ENCODE measurements around the gene KCTD19. TPM values are rescaled to one million over a fixed set of nuclear protein-coding genes. Genes with fewer than 3 reads are reported as not detected.

KCTD19 gene
- polyA plus RNA-seq, 4 donors, result 0.84 to 1.7 (median 0.88) TPM

GRCh38 chr16:67246081-67246755 is 80.3 kb downstream of the KCTD19 start:
- peak in 3 of 4 donors; percentile 66 to 74 (median 68) for DNase-seq (ENCODE audit: low read depth in 4 of 4, low spot score in 3 of 4)

DNA sequence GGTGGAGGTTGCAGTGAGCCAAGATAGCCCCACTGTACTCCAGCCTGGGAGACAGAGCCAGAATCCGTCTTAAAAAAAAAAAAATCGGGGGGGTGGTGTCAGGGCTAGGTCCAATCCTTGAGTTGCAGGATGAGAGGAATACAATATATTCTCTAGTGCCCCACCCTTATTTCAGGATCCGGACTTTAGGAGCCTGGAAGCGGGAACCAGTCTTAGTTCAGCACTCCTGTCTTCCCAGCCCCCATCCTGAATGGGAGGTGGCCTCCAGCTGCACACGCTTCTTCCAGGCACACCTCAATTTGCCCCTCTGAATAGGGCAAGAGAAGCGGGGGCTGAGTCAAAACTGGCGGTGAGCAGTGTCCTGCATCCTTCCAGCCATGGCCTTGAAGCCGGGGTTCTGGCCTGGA is 80.9 kb downstream of the KCTD19 start:
- DNase-seq (ENCODE audit: low read depth in 4 of 4, low spot score in 3 of 4), result no peak

DNA sequence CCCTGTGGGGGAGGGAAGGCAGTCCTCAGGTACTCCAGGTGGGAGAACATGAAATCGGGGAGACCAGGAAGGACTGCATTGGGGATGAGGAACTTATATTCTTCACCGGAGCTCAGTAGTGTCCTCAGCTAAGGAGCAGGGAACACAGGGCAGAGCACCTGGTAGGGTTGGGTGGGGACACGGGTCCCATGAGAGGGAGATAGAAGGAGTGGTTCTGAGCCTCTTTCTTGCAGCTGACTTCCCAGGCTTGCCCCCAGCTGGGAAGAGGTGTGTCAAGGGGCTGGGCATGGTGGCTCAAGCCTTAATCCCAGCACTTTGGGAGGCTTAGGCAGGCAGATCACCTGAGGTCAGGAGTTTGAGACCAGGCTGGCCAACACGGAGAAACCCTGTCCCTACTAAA is 81.4 kb downstream of the KCTD19 start:
- no peak for DNase-seq (ENCODE audit: low read depth in 4 of 4, low spot score in 3 of 4)

DNA sequence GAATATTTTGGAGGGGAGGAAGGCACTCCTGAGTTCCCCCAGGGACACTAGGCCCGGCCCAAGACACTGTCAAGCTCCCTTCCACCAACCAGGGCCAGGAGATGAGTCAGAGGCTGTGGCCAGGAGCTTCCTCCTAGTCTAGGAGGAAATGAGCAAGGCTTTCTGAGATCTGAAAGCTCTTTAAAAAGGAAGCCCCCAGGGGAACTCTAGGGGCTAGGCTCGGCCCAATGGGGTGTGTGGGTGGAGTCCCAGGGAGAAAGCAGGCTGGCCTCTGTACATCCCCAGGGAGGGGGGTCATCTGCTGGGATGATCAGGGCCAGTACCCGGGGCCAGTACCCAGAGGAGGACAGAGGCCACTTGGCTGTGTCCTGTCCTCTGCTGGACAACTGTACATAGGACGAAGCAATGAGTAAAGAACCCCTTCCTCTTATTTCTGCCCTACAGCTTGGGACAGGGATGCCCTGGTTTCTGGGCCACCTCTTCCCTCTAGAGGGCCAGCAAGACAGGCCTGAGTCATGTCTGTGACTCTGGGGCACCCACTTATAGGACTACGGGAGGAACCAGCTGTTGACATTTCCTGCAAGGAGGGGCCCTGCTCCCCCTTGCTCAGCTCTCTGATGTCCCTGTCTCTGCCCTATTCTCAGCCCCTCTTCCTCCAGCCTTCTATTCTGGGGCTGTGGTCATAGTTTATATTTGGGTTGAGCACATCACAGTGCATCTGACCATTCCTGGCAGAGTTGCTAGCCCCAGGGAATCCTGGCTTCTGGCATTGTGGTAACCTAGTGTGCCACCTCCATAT is 82.0 kb downstream of the KCTD19 start:
- no peak for DNase-seq (ENCODE audit: low read depth in 4 of 4, low spot score in 3 of 4)

DNA sequence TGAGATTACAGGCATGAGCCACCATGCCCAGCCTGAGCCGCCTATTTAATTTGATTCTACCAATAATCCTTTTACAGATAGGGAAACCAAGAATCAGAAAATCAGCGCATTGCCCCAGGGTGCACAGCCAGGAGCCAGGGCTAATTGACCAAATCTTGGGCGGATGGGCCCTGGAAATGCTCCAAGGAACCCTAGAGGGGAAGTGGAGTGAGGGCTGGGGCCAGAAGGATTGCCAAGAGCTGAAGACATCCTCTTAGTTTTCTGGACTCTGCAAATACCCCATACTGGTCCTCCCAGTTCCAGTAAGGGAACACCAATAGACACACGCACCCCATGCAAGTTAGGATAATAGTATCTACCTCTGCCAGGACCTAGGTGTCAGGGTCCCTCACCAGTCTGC is 83.1 kb downstream of the KCTD19 start:
- no peak for DNase-seq (ENCODE audit: low read depth in 4 of 4, low spot score in 3 of 4)

DNA sequence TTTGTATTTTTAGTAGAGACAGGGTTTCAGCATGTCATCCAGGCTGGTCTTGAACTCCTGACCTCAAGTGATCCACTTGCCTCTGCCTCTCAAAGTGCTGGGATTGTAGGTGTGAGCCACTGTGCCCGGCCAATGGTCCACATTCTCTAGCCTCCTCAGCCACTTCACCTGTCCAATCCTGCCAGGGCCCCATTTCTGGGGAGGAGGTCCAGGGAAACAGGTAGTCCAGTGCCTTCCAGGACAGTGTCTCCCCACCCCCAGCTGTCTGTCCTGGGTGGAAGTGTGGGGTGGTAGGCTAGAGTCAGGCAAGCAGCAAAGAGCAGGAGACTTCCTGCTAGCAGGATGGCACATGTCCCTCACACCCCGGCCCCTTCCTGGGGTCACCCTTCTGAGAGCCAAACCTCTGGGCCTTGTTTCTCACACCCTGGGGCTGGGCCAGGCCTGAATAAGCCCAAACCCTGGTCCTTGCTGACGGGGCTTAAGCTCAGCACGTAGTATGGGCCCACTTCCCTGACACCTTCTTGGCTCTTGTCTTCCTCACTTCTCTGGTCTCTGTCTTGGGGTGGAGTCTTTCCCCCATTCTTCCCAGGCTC is 84.3 kb downstream of the KCTD19 start:
- no peak for DNase-seq (ENCODE audit: low read depth in 4 of 4, low spot score in 3 of 4)

DNA sequence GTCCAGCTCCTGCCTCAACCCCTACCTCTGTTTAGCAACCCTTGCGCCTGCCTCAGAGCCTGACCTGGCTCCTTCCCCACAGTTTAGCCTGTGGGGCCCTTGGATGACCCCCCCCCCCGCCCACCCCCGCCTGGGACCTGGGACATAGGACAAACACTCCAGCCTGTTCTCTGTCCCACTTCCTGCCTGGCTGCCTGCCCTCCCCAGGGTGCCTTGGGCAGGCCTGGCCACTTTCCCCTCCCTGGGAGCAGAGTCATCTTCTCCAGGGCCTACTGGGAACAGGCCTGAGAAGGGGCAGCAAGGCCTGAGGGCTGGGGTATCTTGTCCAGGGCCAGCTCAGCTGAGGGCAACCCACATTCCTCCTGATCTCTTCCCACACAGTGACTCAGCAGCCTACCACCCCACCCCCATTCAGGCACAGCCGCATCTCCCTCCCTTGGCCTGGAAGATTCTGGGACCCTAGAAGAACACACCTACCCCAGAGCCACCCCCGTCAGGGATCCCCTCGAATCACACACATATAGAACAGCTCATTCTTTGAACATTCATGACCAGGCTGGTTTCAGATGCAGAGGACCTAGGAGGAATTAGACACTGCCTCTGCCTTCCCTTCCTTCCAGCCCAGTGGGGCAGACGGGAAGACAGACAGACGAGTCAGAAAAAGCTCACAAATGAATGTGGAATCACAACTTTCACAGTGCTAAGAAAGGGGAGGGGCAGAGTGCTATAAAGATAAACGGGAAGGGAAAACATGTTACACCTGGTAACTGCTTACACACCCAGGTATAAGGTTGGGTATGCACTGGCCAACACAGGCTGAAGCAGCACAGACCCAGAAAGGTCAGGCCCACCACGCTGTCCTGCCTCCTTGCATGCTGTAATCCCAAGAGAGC is 85.3 kb downstream of the KCTD19 start:
- DNase-seq (ENCODE audit: low read depth in 4 of 4, low spot score in 3 of 4), result no peak

- DNase-seq (ENCODE audit: low read depth in 4 of 4, low spot score in 3 of 4), result no peak
These were observed 86.0 kb downstream of the KCTD19 start for GRCh38 chr16:67240506-67240905.

Other genes starting within 250 kb of the KCTD19 start
- gene PHAF1, start 216.8 kb downstream of the KCTD19 start, polyA plus RNA-seq (ENCODE audit: insufficient read length in 4 of 4), result 10 to 100 TPM; 21.1 to 24.2 (median 22.5) TPM
- gene B3GNT9, start 175.7 kb downstream of the KCTD19 start, polyA plus RNA-seq (ENCODE audit: insufficient read length in 4 of 4), result 10 to 100 TPM in 3 of 4 donors, 1 to 10 TPM in 1; 8.4 to 11.9 (median 10.9) TPM
- 1 to 10 TPM; 3.9 to 7.2 (median 4.5) TPM for gene TRADD, start 166.8 kb downstream of the KCTD19 start, polyA plus RNA-seq (ENCODE audit: insufficient read length in 4 of 4)
- gene FBXL8, start 166.8 kb downstream of the KCTD19 start, polyA plus RNA-seq (ENCODE audit: insufficient read length in 4 of 4), result 1 to 10 TPM; 1.0 to 1.8 (median 1.4) TPM
- gene HSF4, start 162.0 kb downstream of the KCTD19 start, polyA plus RNA-seq (ENCODE audit: insufficient read length in 4 of 4), result 1 to 10 TPM; 1.4 to 3.5 (median 2.7) TPM
- gene NOL3, start 156.2 kb downstream of the KCTD19 start, polyA plus RNA-seq (ENCODE audit: insufficient read length in 4 of 4), result 1 to 10 TPM; 2.2 to 6.2 (median 4.8) TPM
- gene MATCAP1, start 142.8 kb downstream of the KCTD19 start, polyA plus RNA-seq (ENCODE audit: insufficient read length in 4 of 4), result 10 to 100 TPM; 32.5 to 42.1 (median 36.5) TPM
- gene EXOC3L1, start 136.6 kb downstream of the KCTD19 start, polyA plus RNA-seq (ENCODE audit: insufficient read length in 4 of 4), result 1 to 10 TPM; 4.6 to 7.8 (median 5.3) TPM
- gene E2F4, start 134.6 kb downstream of the KCTD19 start, polyA plus RNA-seq (ENCODE audit: insufficient read length in 4 of 4), result 10 to 100 TPM; 58.6 to 64.1 (median 60.1) TPM
- gene ELMO3, start 127.6 kb downstream of the KCTD19 start, polyA plus RNA-seq (ENCODE audit: insufficient read length in 4 of 4), result 1 to 10 TPM; 4.1 to 7.5 (median 5.8) TPM
- gene TMEM208, start 99.6 kb downstream of the KCTD19 start, polyA plus RNA-seq (ENCODE audit: insufficient read length in 4 of 4), result 10 to 100 TPM; 40.3 to 50.6 (median 41.4) TPM
- gene FHOD1, start 79.3 kb downstream of the KCTD19 start, polyA plus RNA-seq (ENCODE audit: insufficient read length in 4 of 4), result 10 to 100 TPM; 33.4 to 49.1 (median 38.7) TPM
- 1 to 10 TPM; 2.9 to 3.9 (median 3.4) TPM for gene SLC9A5, start 77.8 kb downstream of the KCTD19 start, polyA plus RNA-seq (ENCODE audit: insufficient read length in 4 of 4)
- 10 to 100 TPM; 11.5 to 16.4 (median 13.8) TPM for gene PLEKHG4, start 47.2 kb downstream of the KCTD19 start, polyA plus RNA-seq (ENCODE audit: insufficient read length in 4 of 4)
- 1 to 10 TPM; 3.5 to 4.6 (median 3.9) TPM for gene LRRC36, start 74 bp upstream of the KCTD19 start, polyA plus RNA-seq (ENCODE audit: insufficient read length in 4 of 4)
- 10 to 100 TPM; 51.7 to 75.7 (median 60.2) TPM for gene TPPP3, start 66.8 kb upstream of the KCTD19 start, polyA plus RNA-seq (ENCODE audit: insufficient read length in 4 of 4)
- gene ZDHHC1, start 89.7 kb upstream of the KCTD19 start, polyA plus RNA-seq (ENCODE audit: insufficient read length in 4 of 4), result 10 to 100 TPM; 13.2 to 16.8 (median 14.4) TPM
- 10 to 100 TPM; 49.6 to 57.9 (median 52.0) TPM for gene HSD11B2, start 104.4 kb upstream of the KCTD19 start, polyA plus RNA-seq (ENCODE audit: insufficient read length in 4 of 4)
- 100 to 1,000 TPM in 1 of 4 donors, 10 to 100 TPM in 3; 82.6 to 104 (median 91.2) TPM for gene ATP6V0D1, start 154.4 kb upstream of the KCTD19 start, polyA plus RNA-seq (ENCODE audit: insufficient read length in 4 of 4)
- under 1 TPM in 2 of 4 donors, not detected in 2; 0.25 to 0.31 TPM for gene AGRP, start 156.8 kb upstream of the KCTD19 start, polyA plus RNA-seq (ENCODE audit: insufficient read length in 4 of 4)
- gene RIPOR1, start 202.1 kb upstream of the KCTD19 start, polyA plus RNA-seq (ENCODE audit: insufficient read length in 4 of 4), result 100 to 1,000 TPM; 110 to 137 (median 117) TPM
- 10 to 100 TPM; 77.8 to 89.6 (median 86.4) TPM for gene CTCF, start 235.8 kb upstream of the KCTD19 start, polyA plus RNA-seq (ENCODE audit: insufficient read length in 4 of 4)

All from right renal pelvis (tissue), 4 donors.